ENCODE measurements around the gene NPS.

The NPS gene

DNA sequence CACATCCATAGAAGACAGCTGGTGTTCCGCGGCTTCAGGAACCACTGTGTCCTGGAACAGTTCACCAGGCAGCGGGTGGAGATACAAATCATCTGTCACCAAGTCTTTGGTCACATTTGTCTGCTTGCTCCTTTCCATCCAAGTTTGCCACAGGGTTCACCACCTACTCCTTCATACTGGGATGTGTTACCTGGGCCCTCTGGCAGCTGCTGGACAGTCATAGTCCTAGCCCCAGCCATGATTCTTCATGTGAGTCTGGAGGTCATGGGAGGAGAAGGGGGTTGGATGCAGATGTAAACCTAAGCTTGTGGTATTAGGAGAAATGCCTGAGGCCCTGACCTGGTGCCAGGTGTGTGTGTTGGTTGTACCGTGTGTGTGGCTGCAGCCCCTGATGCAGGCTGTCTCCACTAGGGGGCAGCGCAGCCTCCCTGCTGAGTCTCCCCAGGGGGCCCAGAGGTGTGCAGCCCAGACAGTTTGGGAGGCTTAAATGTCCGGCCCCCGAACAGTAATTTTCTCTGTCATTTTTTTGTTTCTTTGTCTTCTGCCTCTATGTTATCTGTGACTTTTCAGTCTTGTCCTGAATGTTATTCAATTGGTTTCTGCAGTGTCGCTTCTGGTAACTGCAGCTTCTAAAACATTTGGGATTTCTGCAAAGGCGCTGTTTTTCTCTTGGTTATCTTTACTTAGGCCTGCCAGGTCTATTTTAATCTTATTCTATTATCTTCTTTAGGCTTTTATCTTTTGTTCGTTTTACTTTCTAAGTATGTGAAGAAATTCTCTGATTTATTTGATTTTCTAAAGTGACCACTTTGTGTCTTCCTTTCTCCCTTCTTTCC lies 14.8 kb downstream of the NPS start:
- DNase-seq, result no peak

DNA sequence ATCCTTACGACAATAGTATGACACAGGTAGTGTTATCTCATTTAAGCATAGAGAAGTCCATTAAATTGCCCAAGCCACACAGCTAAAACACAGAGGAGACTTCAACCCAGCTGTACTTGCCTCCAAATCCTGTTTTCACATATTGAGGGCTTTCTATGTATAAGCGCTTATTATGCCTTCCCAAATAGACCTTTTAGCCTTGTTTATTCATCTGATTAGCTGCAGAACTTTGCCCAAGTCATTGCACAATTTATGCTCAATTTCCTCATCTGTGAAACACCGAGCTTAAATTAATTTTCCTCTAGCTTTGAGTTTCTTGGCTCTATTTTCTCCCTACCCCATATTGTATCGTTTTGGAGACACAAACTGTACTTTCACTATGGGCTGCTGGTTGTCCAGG lies 15.5 kb downstream of the NPS start:
- DNase-seq, result no peak

DNA sequence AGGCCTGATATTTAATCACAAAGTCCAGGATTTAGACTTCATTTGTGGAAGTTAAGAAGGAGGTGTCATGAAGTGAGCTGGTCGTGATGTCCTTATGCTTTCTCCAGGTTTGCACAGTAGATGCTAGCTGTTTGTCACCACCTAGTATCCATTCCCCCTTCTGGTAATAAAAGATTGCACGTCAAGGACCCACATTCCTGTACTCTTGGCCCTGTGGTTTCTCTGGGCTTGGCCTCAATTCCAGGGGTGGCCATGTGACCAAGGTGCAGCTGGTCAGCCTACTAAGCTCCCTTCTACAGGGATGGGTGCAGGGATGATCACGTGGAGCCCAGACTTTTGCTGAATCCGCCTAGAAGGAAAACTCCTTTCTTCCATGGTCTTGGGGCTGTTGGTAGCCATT lies 16.5 kb downstream of the NPS start:
- no peak for DNase-seq

DNA sequence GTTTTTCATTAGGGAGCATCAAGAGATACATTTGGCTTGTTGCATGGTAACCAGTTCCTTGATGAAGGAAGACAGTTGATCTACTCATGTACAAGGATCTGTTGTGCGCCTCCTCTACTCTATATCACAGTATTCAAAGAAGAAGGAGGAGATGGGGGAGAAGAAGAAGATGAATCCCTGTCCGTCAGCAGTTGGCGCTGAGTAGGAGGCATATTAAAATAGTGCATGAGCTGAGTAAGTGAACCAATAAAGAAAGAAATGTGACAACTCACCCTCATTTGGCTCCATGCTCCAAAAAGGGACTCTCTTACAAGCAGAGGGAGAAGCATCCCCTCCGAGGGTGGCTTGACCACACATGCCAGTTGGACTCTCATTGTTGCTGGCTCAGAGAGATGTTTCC lies 20.1 kb downstream of the NPS start:
- DNase-seq, result no peak

DNA sequence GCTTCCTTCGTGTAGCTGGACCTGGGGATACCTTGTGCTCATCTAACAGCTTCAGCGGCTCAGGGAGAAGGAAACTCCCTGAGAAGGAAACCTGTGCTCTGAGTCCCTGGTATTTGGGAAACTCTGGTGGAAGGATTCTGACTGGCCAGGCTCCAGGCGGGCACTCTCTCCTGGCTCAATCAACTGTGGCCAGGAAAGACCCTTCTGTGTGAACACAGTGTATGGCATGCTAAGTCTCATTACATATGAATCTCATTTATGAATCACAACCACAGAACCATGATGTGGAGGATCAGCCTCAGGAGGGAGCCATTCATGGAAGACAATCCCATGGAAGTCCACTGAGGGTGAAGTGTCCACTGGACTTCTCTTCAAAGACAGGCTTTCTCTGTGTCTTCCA lies 20.9 kb downstream of the NPS start:
- DNase-seq, result no peak

DNA sequence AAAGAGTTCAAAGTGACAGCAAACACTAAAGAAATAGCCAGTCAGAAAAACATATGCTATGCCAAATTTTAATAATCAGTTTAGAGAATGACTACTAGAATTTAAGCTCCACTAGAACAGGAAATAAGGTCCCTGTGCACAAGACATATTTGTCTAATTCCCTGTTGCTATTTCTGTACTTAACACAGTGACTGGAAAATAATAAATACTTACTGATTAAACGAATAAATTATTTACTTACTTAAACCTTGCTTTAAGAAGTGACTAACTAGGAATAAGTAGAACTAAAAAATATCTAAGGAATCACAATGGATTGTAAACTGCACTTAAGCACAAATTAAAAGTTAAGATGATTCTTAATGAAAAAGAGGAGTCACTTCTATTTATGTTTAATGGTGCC lies 22.3 kb downstream of the NPS start:
- no peak for DNase-seq

DNA sequence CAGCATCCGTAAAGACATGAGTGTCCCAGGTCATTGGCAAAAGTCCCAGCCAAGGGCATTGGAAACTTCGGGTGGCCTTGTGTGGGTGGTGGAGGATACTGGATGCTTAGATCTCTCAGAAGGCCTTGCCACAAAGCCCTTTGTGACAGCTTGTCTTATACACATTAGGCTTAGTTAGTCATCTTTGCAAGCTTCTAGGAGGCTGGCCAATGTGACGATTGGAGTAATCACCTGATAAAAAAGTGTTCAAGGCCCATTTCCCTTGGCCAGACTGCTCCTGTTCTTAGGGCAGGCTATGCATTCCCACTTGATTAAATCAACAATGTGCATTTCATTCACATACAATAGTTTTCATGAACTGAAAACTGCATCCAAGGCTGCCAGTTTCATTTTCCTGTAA lies 26.9 kb downstream of the NPS start:
- no peak for DNase-seq

DNA sequence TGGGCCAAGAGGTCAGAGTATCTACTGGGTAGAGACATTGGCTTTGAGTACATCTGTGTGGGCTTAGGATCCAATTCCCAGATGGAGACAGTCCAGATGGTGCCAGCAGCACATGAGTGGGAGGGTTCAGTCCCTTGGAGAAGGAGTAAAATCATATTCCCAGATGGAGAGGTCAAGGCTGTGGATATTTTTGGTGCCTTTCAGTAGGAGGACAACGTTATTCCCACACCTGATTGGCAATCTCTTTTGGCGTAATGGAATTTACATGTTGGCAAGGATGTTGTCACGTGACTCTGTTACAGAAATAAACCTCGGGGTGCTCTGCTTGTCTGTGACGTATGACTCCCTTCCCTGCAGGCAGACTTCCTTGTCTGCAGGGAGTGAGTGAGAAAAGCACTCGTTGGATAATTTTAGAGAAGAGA lies 27.6 kb downstream of the NPS start:
- DNase-seq, result no peak

DNA sequence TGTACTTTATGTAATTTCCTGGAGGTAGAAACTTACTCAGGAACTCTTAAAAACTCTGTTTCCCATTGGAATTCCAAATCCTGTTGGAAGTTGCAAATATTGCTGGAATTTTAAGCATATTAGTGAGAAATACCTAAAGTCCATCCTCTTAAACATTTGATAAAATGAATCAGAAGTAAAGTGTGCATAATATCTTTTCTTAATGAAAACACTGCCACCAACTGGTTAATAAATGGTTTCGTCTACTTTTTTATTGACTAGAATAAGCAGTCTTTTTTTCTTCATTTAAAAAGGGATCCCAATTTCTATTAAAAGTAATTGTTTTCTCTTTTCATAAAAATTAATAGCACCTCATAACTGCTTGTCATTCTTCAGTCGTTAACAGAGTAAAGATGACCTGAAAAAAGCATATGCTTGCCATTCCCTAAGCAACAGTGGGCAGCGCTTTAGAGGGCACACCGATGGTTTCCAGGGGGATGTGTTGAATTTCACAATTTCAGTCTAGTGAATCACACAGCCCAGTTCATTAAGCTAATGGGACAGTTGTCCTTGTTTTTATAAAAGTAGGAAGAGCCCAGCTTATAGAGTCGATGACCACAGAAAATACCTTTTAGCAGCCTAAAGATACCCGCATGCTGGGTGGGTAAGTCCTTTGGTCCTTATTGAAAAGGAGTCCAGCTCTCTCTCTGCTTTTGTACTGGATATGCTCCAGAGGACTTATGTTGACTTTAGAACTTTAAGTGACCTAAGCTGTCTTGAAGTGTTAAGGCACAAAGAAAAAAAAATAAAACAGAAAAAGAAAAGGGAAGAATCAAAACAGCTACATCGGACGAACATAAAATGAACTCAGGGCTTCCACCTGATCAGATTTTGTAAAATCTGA lies 28.5 kb downstream of the NPS start:
- DNase-seq, result no peak

DNA sequence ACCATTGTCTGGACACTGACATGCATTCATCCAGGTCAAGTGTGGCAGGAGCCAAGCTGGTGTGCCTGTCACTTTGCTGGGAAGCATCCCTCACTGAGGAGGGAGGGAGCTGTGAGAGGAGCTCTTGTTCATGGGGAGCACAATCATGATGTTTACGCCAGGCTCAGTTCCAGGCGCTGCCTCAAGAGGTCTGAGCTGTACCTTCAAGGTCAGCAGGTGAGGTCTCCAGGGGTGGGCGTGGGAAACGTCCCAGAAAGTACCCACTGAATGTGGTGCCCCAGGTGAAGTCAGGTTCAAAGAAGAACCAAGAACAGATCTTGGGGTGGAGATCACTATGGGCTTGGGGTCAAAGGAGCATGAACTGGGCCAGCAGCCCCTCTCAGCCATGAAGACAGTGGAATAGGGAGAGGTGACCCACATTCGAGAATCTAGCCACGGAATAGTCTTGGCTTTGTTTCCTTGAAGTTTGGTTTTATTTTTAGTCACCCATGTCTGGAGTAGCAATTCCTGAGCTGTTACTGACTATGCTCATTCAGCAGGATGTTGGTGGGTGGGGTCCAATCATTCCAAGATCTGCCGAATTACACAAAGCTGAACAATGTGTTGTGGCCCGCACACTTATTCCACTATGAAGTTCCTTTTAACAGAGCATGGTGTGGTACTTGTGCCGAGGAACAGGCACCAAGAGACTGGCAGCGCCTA lies 29.3 kb downstream of the NPS start:
- no peak for DNase-seq

DNA sequence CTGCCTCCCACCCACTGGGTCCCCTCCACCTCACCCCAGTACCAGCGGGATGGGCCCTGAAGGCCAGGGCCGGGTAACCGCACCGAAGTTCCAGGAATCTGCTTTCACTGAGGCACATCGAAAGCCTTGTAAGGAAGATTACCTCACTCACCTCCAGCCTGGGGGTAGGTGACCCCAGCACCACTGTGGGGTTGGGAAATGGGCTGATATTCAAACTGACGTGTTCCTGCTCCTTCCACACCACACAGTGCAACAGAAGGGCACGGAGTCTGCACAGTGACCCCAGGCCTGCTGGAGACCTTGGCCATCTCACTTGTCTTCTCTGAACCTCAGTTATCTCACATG lies 29.8 kb downstream of the NPS start:
- no peak for DNase-seq

DNA sequence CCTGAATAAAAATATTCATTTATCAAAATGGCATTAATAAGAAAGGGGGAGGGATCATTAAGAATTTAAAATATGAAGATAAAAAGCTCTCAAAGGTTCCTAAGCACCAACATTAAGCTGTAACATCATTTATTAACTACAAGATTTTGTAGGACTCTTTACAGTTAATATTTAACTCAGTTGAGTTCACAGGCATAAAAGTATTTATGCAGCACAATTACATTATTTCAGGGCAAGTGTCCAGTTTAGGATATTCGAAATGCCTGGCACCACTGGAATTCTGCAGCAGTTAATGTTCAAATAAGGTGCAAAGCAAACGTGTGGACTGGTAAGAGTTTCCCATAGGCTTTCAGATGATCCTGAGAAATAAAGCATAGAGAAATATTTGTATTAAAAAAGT lies 30.5 kb downstream of the NPS start:
- no peak for DNase-seq

DNA sequence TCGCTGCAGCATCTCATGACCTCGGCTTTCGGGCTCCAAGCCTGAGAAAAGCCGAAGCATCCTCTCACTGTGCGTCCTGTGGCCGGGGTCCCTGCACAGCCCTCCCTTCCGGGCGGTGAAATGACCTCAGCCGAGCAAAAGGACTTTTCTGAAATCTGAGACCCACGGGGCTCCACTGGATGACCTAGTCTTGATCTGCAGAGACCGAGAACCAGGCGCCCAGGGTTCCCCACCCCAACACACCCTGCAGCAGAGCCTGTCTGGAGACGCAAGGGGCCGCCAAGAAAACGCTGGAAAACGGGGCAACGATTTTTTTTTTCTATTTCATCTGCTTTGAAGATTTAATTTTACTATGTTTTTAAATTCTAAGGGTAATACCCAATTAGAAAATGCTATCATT lies 31.7 kb downstream of the NPS start:
- no peak for DNase-seq

DNA sequence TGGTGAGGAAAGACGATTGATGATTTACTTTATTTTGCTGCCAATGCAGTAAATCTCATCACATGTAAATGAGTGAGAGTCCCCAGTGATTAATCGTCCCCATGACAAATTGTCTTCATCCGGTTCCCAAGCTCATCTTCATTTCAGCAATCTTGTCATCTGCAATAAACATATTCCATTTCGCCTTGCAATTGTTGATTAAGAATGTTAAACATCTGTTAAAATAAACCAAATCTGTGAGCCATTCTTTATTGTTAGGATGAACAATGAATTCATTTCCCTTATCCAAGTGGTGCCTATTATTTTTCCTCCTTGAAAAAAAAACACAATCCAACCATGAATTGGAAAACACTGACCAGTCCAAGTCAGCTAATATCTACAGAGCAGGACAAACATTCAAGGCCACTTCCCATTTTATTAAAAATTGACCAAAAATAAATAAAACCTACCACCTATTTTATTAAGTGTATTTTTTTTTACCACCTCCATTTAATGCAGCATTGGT lies 36.5 kb downstream of the NPS start:
- no peak for DNase-seq

DNA sequence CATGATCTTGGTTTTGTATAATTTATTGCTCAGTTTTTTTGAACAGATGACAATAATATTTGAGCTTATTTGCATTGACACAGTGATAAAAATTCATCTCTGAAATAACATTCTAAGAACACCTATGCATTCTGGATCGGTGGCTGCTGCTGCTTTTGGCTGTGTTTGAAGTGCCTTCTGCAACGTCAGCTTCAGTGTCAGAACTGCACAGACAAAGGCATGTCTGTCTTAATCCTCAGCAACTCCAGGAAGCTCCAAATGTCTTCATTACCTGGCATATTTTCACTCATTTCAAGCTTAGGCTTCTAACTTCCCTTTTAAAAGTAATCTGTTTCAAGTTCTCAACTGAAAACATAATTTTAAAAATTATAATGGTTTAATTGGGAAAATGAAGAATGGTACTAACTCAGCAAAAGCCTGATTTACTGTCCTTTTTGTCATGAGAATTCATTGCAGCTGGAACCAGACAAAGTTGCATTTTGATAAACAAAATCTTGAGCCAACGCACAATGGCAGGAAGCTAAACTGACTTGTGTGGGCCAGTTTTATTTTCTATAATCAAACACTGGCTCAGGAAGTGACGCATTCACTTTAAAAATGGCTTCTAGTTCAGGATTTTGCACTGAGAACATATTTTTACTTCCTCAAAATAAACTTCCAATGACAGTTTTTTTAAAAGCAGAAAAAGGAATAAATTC lies 38.7 kb downstream of the NPS start:
- no peak for DNase-seq

DNA sequence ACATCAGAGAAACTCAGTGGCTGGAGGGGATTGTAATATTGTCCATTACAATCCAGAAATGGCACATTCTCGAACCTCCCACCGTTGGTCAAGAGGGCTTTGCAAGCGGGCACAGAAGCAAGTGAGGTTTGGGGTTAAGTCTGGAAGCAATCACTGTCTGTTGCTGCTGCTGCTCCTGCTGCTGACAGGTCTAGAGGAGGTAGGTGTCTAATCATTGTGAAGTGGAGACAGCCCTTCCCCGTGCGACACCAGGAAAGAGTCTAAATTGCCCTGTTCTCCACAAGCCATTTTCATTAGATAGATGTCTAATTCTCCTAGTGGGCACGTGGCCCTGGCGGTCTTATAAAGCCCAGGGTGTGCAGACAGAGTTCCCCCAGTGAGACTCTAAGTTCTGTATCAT lies 43.5 kb downstream of the NPS start:
- no peak for DNase-seq

DNA sequence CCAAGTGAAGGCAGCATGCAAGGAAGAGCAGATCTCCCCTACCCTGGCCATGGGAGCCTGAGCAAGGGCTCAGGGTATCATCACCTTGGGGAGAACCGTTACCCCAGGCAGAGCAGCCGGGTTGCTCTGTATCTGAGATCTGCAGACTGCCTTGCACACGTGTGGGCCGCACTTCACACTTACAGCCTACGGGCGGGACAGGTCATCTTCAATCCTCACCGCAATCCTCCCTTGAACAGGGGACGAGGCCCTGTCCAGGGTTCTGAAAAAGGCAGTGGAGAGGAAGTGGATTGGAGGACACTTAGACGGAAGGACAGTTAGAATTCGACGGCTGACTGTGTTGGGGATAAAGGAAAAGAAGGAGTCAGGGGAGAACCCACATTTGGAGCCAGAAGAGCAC lies 51.4 kb downstream of the NPS start:
- no peak for DNase-seq

Data from CD4-positive, alpha-beta T cell treated with Interleukin-4 for 4 hours (primary cell).